HL-60 (cell line): ENCODE data around the gene LRFN2.

Experiments used
- DNase-seq, 2 experiments: peaks; one replicate each; pipeline ENCODE4 v3.0.0-alpha.2; 2010 to 2020; ENCODE audit warnings: low read depth in 1 of 2, low spot score in 1 of 2
- H3K27ac ChIP-seq: fragments of 250-450 bp; sonication (Bioruptor Pico); replicated peaks from 2 replicates; pipeline ENCODE4 v1.5.1; 2020; ENCODE audit warnings: mild to moderate bottlenecking, moderate library complexity
- H3K27me3 ChIP-seq: fragments of 250-450 bp; sonication (Bioruptor Pico); 2 replicates; pipeline ENCODE4 v1.5.1; 2021; ENCODE audit warnings: mild to moderate bottlenecking, moderate library complexity; ENCODE audit not compliant: insufficient read depth, poor library complexity, severe bottlenecking
- H3K4me3 ChIP-seq: replicated peaks from 2 replicates; pipeline ENCODE4 v1.5.1; 2011; ENCODE audit warnings: mild to moderate bottlenecking, control low read depth, low read length; ENCODE audit not compliant: insufficient read depth
- GABPA ChIP-seq: IDR thresholded peaks from 2 replicates; pipeline ENCODE4 v1.6.1; 2012; ENCODE audit warnings: low read depth
- POLR2AphosphoS5 ChIP-seq: IDR thresholded peaks from 2 replicates; pipeline ENCODE4 v1.6.1; 2012; ENCODE audit warnings: low read depth
- SPI1 ChIP-seq: IDR thresholded peaks from 2 replicates; pipeline ENCODE4 v1.6.1; 2012; ENCODE audit warnings: low read depth, mild to moderate bottlenecking, borderline replicate concordance
- TF ChIP-seq, protein P1 (sequence below): IDR thresholded peaks from one replicate; pipeline ENCODE4 v1.5.1; 2011; ENCODE audit warnings: low read length, control low read depth, inconsistent platforms; ENCODE audit not compliant: insufficient read depth
- TF ChIP-seq, protein P2 (sequence below): IDR thresholded peaks from 2 replicates; pipeline ENCODE4 v1.6.1; 2012; ENCODE audit warnings: low read depth; ENCODE audit not compliant: insufficient replicate concordance

The LRFN2 gene

DNA sequence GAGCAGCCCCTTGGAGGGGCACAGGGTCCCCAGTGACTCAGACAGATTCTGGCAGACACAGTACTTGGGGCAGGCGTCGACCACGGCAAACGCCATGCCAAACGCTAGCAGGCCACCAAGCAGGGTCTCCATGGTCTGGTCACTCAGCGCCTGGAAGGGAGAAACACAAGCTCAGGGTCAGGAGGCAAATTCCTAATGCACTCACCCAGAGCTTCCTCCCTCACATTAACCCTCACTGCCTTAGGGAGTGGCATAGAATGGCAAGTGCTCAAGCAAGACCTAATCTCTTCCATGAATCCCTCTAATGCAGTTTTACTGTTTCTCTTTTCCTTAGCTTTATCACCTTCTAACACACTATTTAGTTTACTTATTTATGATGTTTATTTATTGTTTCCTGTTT is 154.2 kb downstream of the LRFN2 start:
- no peak overlapping the region for H3K27ac ChIP-seq
- no peak for DNase-seq
- H3K4me3 ChIP-seq, result no peak overlapping the region
- TF ChIP-seq, protein P1, sequence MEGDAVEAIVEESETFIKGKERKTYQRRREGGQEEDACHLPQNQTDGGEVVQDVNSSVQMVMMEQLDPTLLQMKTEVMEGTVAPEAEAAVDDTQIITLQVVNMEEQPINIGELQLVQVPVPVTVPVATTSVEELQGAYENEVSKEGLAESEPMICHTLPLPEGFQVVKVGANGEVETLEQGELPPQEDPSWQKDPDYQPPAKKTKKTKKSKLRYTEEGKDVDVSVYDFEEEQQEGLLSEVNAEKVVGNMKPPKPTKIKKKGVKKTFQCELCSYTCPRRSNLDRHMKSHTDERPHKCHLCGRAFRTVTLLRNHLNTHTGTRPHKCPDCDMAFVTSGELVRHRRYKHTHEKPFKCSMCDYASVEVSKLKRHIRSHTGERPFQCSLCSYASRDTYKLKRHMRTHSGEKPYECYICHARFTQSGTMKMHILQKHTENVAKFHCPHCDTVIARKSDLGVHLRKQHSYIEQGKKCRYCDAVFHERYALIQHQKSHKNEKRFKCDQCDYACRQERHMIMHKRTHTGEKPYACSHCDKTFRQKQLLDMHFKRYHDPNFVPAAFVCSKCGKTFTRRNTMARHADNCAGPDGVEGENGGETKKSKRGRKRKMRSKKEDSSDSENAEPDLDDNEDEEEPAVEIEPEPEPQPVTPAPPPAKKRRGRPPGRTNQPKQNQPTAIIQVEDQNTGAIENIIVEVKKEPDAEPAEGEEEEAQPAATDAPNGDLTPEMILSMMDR, result no peak
- TF ChIP-seq GABPA (no peak), SPI1 (no peak), POLR2AphosphoS5 (no peak)
- TF ChIP-seq, protein P2, sequence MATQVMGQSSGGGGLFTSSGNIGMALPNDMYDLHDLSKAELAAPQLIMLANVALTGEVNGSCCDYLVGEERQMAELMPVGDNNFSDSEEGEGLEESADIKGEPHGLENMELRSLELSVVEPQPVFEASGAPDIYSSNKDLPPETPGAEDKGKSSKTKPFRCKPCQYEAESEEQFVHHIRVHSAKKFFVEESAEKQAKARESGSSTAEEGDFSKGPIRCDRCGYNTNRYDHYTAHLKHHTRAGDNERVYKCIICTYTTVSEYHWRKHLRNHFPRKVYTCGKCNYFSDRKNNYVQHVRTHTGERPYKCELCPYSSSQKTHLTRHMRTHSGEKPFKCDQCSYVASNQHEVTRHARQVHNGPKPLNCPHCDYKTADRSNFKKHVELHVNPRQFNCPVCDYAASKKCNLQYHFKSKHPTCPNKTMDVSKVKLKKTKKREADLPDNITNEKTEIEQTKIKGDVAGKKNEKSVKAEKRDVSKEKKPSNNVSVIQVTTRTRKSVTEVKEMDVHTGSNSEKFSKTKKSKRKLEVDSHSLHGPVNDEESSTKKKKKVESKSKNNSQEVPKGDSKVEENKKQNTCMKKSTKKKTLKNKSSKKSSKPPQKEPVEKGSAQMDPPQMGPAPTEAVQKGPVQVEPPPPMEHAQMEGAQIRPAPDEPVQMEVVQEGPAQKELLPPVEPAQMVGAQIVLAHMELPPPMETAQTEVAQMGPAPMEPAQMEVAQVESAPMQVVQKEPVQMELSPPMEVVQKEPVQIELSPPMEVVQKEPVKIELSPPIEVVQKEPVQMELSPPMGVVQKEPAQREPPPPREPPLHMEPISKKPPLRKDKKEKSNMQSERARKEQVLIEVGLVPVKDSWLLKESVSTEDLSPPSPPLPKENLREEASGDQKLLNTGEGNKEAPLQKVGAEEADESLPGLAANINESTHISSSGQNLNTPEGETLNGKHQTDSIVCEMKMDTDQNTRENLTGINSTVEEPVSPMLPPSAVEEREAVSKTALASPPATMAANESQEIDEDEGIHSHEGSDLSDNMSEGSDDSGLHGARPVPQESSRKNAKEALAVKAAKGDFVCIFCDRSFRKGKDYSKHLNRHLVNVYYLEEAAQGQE, result no peak
- H3K27me3 ChIP-seq, result no peaks in the 10 kb centered on the region

DNA sequence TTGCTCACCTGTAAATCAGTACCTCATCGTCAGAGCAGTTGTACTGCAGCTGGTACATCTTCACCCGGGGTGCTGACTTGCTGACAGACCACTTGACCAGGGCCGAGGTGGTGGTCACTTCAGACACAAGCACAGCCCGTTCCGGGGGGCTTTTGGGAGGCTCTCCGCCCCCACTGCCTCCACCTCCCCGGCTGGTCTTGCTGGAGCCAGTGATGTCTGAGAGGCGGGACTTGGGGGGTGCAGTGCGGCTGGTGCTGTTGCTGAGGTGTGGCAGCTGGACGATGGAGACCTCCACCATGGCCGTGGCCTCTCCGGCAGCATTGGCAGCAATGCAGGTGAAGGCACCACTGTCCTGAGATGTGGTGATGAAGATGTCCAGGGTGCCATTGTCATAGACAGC is 155.5 kb downstream of the LRFN2 start:
- TF ChIP-seq GABPA, result no peak
- TF ChIP-seq, protein P1, result no peak
- no peak for TF ChIP-seq SPI1
- TF ChIP-seq, protein P2, result no peak
- TF ChIP-seq POLR2AphosphoS5, result no peak
- Histone ChIP-seq H3K4me3 (no peak overlapping the region), H3K27ac (no peak overlapping the region), H3K27me3 (no peaks in the 10 kb centered on the region)
- no peak for DNase-seq

DNA sequence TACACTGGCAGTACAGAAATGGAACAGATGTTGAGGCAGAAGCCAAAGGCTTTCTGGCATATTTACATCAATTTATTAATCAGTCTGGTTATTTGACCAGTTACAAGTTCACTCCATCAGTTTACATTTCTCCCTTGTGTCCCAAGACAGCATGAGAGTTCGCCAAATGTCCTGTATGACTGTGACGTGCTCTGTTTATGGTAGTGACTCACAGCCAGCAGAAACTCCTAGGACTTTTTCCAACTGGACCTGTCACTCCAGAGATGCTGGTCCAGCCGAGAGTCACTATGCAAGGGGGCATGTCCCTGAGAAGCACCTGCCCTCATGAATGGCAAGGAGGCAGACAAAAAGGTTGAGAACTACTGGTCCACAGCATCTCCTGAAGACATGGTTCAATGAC is 160.0 kb downstream of the LRFN2 start:
- H3K4me3 ChIP-seq, result no peak overlapping the region
- no peak overlapping the region for H3K27ac ChIP-seq
- DNase-seq, result no peak
- no peak for TF ChIP-seq GABPA
- TF ChIP-seq SPI1, result no peak
- TF ChIP-seq, protein P2, result no peak
- TF ChIP-seq, protein P1, result no peak
- no peak for TF ChIP-seq POLR2AphosphoS5
- no peaks in the 10 kb centered on the region for H3K27me3 ChIP-seq
